ENCODE data around the gene NKX2-2. TPM values are rescaled to one million over a fixed set of nuclear protein-coding genes. Genes with fewer than 3 reads are reported as not detected.

NKX2-2 gene
- total RNA-seq, 4 donors from 2014 or later, result 0.60 to 2.2 (median 0.82) TPM; not detected in 1

DNA sequence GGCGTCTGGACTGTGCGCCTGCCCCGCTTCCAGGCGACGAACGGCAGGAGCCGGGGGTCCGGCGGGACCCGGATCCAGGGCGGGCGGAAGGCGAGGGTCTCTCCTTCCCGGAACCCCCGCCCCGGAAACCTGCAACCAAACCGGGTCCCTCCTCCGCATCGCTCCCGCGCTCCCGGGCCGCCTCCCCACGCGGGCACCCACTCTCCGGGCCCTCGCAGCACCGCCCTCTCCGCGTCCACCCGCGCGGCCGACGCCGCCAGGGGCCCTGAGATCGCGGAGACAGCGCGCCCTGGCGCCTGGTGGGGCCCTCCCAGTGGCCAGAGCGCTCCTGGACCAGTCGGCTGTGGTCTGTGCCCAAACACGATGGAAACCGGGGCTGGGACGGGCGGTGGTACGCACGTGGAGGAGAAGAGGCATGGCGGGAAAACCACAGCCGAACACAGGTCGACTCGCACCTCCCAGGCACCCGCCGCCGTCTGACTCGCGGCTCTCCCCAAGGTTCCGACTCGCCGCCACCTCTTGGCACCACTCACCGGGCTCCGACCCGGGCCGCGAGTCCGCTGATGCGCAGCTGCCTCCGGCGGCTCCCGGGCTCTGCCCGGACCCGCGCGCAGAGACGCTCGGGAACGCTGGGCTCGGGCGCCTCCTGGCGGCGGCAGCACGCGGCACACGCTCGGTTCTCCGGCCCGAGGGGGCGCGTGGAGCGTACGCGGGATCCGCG lies 7.9 kb downstream of the NKX2-2 start:
- WGBS, 2 donors (ENCODE audit: low coverage in 1 of 2), result 5% methylated on average over 40 of the region's 95 CpGs; no CpG with 5 or more reads in 1 of the 2 donors
- H3K4me3 ChIP-seq, result peak overlapping the region in 3 of 4 donors; percentile 9 to 54 (median 30)
- H3K27ac ChIP-seq, result no peak overlapping the region
- no peaks in the 10 kb centered on the region for H3K9me3 ChIP-seq
- peaks cover 7 to 33% (median 26%) of the 10 kb centered on the region in 4 donors for H3K4me1 ChIP-seq
- in situ Hi-C loops (cut with MboI; ENCODE audit: low pct_ligation_motif_present in 1 of 4, low pct_unique_long_range_greater_than_20kb in 1 of 4, low sequenced_read_pairs in 3 of 4) (loop anchor here (10.0 to 25.0 kb wide), 5 partner anchors 269 to 644 kb away; no protein-coding TSS in a partner anchor), intact Hi-C loops (cut with DNase I; ENCODE audit: low total_unique reads) (loop anchor here (2.0 to 5.0 kb wide), 2 partner anchors 269 to 645 kb away; no protein-coding TSS in a partner anchor)
- TF ChIP-seq, protein P1, sequence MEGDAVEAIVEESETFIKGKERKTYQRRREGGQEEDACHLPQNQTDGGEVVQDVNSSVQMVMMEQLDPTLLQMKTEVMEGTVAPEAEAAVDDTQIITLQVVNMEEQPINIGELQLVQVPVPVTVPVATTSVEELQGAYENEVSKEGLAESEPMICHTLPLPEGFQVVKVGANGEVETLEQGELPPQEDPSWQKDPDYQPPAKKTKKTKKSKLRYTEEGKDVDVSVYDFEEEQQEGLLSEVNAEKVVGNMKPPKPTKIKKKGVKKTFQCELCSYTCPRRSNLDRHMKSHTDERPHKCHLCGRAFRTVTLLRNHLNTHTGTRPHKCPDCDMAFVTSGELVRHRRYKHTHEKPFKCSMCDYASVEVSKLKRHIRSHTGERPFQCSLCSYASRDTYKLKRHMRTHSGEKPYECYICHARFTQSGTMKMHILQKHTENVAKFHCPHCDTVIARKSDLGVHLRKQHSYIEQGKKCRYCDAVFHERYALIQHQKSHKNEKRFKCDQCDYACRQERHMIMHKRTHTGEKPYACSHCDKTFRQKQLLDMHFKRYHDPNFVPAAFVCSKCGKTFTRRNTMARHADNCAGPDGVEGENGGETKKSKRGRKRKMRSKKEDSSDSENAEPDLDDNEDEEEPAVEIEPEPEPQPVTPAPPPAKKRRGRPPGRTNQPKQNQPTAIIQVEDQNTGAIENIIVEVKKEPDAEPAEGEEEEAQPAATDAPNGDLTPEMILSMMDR (IDR thresholded peaks at IDR 0.05), result peak; percentile 42 to 86 (median 73)
- no peak for TF ChIP-seq EP300 (IDR thresholded peaks at IDR 0.05; ENCODE audit: low read depth)
- H3K36me3 ChIP-seq, result no peaks in the 10 kb centered on the region
- peak; percentile 45 for DNase-seq
- peaks cover 88% of the 10 kb centered on the region for H3K27me3 ChIP-seq

DNA sequence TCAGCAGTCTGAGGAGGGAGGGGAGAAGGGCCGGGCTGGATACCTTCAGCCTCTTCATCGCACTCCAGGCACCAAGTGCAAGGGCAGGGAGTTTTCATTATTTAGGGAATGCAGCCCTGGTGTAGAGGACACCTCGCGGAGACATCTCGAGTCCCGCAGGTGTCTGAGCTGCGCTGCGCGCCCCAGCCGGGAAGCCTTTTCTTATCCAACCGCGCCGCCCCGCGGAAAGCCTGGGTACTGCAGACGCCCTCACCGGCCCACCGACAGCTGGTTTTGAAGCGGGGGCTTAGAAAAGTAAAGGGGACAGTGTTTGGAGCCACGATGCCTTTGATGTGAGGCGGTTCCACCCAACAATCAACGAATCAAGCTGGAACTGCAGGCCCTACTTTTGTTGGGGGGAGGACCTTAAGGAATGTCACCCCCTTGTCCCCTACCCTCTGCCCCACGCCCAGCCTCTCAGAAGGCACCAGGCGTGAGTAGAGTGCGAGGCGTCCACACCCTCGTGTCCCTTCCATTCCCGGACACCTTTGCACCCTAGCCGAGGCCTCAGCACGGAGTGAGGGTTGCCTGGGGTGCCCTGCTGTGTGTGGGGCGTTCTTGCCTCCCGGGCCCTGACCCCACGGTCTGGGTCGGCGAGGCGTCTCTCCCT lies 8.6 kb downstream of the NKX2-2 start:
- peak overlapping the region in 2 of 4 donors; percentile 30 to 54 for H3K4me3 ChIP-seq
- H3K9me3 ChIP-seq, result no peaks in the 10 kb centered on the region
- H3K36me3 ChIP-seq, result no peaks in the 10 kb centered on the region
- peaks cover 7 to 26% (median 20%) of the 10 kb centered on the region in 4 donors for H3K4me1 ChIP-seq
- H3K27me3 ChIP-seq, result peaks cover 87% of the 10 kb centered on the region
- 2% methylated on average over 29 of the region's 36 CpGs; no CpG with 5 or more reads in 1 of the 2 donors for WGBS, 2 donors (ENCODE audit: low coverage in 1 of 2)
- in situ Hi-C loops (cut with MboI; ENCODE audit: low pct_ligation_motif_present in 1 of 4, low pct_unique_long_range_greater_than_20kb in 1 of 4, low sequenced_read_pairs in 3 of 4), result loop anchor here (10.0 to 25.0 kb wide), 5 partner anchors 268 to 643 kb away; no protein-coding TSS in a partner anchor
- peak; percentile 69 for DNase-seq
- no peak overlapping the region for H3K27ac ChIP-seq
- intact Hi-C loops (cut with DNase I; ENCODE audit: low total_unique reads), result loop anchor here (2.0 to 5.0 kb wide), 2 partner anchors 268 to 644 kb away; no protein-coding TSS in a partner anchor
- TF ChIP-seq EP300 (IDR thresholded peaks at IDR 0.05; ENCODE audit: low read depth) (no peak), POLR2A (IDR thresholded peaks at IDR 0.05) (no peak)
- TF ChIP-seq, protein P1 (IDR thresholded peaks at IDR 0.05), result peak; percentile 95 to 98 (median 97)

DNA sequence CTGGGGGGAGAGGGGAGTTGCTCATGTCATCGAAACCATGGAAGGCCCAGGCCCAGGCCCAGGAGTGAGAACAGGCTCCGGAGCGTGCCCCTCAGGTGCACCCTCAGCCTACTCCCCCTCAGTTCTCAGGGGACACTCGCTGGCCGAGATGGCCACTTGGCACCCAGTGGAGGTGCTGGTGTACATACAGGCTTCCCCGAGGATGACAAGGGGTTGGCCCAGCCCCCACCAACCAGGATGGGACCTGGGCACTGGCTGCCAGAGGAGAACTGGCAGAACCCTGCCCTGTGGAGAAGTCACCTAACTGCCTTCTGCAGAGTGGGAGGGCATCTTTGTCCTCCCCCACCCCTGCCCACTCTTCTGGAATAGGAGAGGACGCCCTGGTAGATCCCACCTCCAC lies 9.5 kb downstream of the NKX2-2 start:
- Histone ChIP-seq H3K4me1 (peaks cover 7 to 19% (median 13%) of the 10 kb centered on the region in 4 donors), H3K27ac (no peak overlapping the region), H3K4me3 (no peak overlapping the region), H3K9me3 (no peaks in the 10 kb centered on the region), H3K27me3 (peaks cover 83% of the 10 kb centered on the region), H3K36me3 (no peaks in the 10 kb centered on the region)
- no peak for TF ChIP-seq EP300 (IDR thresholded peaks at IDR 0.05; ENCODE audit: low read depth)
- TF ChIP-seq POLR2A (IDR thresholded peaks at IDR 0.05), result no peak
- no peak for TF ChIP-seq POLR2AphosphoS5 (IDR thresholded peaks at IDR 0.05)
- TF ChIP-seq, protein P1 (IDR thresholded peaks at IDR 0.05), result no peak
- in situ Hi-C loops (cut with MboI; ENCODE audit: low pct_ligation_motif_present in 1 of 4, low pct_unique_long_range_greater_than_20kb in 1 of 4, low sequenced_read_pairs in 3 of 4) (loop anchor here (5.0 to 25.0 kb wide), 6 partner anchors 267 to 642 kb away; no protein-coding TSS in a partner anchor), intact Hi-C loops (cut with DNase I; ENCODE audit: low total_unique reads) (loop anchor here (2.0 kb wide), 1 partner anchor 644 kb away; no protein-coding TSS in a partner anchor)
- DNase-seq, result no peak
- 79% methylated on average over 7 of the region's 7 CpGs; no CpG with 5 or more reads in 1 of the 2 donors for WGBS, 2 donors (ENCODE audit: low coverage in 1 of 2)

DNA sequence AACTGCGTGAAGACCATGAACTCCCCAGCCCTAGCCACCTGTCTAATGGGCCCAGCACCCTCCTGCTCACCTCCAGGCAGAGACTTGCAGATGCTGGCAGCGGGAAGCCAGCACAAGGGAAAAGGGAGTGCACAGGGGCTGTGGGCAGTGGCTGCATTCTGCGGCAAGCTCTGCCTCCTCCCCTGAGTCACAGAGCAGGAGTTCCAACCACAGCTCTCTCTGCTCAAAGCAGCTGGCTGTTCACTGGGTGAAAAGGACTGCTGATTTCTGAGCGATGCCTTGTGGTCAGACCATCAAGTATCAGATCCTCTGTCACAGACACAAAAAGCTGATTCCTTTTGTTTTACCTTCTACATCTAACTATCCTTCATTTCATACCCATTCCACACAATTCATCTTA lies 10.5 kb downstream of the NKX2-2 start:
- Histone ChIP-seq H3K27ac (no peak overlapping the region), H3K9me3 (no peaks in the 10 kb centered on the region), H3K36me3 (no peaks in the 10 kb centered on the region), H3K27me3 (peaks cover 81% of the 10 kb centered on the region), H3K4me1 (peaks cover 7 to 19% (median 13%) of the 10 kb centered on the region in 4 donors), H3K4me3 (no peak overlapping the region)
- in situ Hi-C loops (cut with MboI; ENCODE audit: low pct_ligation_motif_present in 1 of 4, low pct_unique_long_range_greater_than_20kb in 1 of 4, low sequenced_read_pairs in 3 of 4), result loop anchor here (5.0 to 25.0 kb wide), 6 partner anchors 266 to 641 kb away; no protein-coding TSS in a partner anchor
- TF ChIP-seq, protein P1 (IDR thresholded peaks at IDR 0.05), result no peak
- TF ChIP-seq POLR2A (IDR thresholded peaks at IDR 0.05), result no peak
- no peak for TF ChIP-seq POLR2AphosphoS5 (IDR thresholded peaks at IDR 0.05)
- TF ChIP-seq EP300 (IDR thresholded peaks at IDR 0.05; ENCODE audit: low read depth), result no peak
- DNase-seq, result no peak
- WGBS, 2 donors (ENCODE audit: low coverage in 1 of 2), result 35 to 76% methylated on average over 2 to 4 of the region's 4 CpGs
- intact Hi-C loops (cut with DNase I; ENCODE audit: low total_unique reads), result no loop called here
